GM18873 (cell line): ENCODE results near the gene CCDC14.
"Not testable (repeated sequence)": the region's sequence is repeated elsewhere in the genome, so short reads cannot be mapped to it uniquely, and the experiment has no call there.

Source experiments
- ATAC-seq: cut with Tn5 transposase; IDR thresholded peaks from one replicate; pipeline ENCODE4 v1.9.1; 2021; ENCODE audit warnings: mild to moderate bottlenecking, moderate library complexity, moderate number of reproducible peaks; ENCODE audit not compliant: unreplicated experiment, low FRiP score

The CCDC14 gene

GRCh38 chr3:123971406-123971805 lies 10.4 kb upstream of the CCDC14 start:
- ATAC-seq: no peak

DNA sequence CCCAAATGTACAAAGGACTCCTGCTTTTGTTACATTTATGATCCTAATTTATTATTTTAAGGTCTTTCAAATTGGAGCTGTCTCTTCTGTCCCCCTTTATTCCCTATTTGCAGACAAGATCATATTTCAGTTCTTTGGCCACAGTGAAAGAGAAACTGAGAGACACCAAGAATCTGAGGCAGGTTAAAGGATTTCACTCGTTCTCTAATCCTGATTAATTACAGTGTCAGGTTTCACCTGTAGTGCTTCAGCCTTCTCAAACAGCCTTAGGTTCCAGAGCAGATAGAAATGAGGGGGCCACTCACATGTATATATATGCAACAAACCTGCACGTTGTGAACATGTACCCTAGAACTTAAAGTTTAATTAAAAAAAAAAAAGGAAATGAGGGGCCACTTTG lies 6.2 kb upstream of the CCDC14 start:
- not testable (repeated sequence) for ATAC-seq

DNA sequence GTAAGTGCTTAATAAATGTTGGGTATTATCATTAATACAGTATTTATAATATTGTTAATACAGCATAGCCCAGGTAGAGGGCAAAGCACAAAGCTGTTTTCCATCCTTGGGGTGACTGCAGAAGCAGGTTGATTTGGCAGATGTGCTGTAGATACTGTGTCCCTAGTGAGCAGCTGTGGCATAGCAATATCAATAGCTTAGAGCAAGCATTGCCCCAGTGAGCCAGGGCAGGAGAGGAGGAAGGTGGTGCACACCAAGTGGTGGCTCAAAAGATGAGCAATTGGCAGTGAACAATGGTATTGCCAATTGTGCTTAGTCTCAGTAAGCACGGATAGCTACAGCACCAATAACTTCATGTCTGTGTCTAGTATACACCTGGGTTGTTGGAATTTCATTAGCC lies 5.8 kb upstream of the CCDC14 start:
- peak; percentile 55 for ATAC-seq

DNA sequence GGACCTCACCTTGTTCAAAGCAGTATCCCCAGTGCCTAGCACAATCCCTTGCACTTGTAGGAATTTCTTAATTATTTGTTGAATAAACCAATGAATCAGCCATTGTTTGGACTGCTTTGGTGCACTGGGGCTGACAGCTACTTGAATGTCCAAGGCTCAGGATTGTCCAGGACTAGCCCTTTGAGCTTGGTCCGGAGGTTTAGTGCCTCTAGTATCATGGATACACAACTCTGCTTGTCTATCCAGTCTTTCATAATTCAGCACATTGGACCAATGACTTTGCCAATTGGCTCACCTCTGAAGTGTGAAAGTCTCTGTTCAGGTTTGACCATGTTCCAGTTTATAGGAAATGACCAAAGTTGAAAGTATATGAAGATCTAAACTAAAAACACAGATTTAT lies 3.8 kb upstream of the CCDC14 start:
- not testable (repeated sequence) for ATAC-seq

- ATAC-seq: no peak
These were observed 453 bp upstream of the CCDC14 start for GRCh38 chr3:123961508-123961856.

DNA sequence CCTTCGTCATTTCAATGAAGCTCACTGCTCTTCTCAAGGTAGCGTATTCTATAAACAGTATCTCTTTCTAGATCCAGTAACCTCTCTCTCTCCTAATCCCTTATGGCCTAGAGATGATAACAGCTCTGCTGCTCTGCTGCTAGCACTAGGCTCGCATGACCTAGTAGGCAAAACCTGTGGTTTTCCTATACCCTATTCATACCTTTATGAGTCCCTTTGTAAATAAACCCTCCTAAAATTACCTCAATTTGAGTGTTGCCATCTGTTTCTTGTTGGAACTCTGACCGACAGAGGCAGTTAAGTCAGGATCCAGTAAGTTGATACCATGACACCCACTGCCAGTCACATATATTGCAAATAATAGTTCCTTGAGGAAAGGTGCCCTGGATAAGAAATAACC lies 7.3 kb downstream of the CCDC14 start:
- ATAC-seq: no peak

DNA sequence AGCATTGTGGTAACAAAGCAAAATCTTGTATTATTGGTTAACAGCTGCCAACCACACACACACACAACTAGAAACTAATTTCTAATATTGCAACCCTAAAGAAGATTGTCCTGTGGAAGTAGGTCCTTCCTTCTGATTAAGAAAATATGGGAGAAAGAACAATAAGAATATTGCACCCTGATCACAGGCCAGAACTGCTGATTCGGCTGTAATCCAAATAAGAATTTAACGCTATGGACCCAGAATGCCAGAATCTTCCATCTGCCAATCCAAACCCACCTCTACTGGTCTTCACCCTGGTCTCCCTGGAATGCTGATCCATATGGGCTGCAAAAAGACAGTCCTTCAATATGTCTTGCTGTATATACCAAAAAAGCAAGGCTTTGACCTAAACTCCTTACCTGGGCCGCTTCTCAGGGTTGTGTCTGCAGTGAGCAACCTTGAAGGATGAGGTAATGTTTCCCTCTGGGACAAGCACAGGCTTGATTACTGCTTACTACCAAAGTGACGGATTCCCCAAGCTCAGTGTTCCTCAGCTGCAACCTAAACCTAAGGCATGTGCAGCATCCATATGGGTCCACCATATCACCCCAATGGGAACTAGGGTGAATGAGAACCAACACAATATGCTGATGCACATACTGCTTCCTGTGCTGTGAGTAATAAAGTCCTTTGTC lies 8.0 kb downstream of the CCDC14 start:
- ATAC-seq: no peak

DNA sequence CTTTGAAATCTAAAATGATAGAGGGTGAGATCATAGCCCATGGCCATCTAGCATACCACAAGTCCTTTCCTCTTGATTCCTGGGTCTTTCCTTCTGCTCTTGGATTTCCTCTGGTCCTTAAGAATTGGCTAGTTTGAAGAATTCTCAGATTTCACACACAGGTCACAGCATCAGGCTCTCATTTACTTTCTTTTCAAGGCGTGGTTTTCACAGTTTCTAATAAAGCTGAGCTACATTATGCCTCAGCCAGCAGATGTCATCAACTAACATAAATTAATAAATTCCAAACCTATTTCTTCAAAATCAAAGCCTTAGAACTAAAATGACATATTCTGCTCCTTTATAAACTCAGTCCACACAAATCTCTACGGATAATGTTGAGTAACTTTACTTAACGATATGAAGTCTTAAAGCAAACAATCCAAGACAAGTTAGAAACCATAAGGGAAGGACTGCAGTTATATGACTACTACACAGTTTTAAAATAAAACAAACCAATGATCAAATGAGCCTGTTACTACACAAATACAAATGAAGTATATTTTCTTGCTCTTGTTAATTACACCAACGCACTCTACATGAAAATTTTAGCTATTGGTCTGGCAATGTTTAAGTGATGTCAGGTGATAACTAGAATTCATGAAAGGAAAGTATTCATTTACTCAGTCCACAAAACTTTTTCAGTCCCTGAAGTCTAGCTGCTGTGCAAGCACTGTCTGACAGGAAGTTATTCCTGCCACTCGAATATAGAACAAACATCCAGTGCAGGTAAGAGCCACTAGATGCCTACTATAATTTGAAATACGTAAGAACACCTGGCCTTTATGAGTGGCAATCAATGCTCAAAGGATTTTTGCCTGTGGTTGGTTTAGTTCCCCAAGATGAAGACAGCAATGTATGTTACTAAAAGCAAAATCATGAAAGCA lies 9.2 kb downstream of the CCDC14 start:
- no peak for ATAC-seq

DNA sequence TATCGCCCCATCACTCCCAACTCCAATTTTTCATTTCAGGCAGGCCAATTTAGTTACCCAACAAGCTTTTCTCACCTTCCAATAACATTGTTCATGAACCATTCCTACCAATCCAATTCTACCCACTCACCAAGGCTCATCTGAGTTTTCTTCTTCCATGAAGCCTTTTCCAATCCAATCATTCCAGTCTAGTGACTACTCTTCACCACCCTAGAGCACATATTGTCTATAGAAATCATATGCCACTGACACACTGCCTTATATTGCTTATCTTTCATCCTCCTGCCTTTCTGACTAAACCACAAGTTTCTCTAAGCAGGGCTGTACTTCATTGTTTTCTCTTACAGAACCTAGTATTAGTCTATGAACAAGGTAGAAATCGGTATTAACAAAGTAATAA lies 11.4 kb downstream of the CCDC14 start:
- ATAC-seq: no peak

GRCh38 chr3:123948449-123948848 lies 12.6 kb downstream of the CCDC14 start:
- ATAC-seq: no peak

GRCh38 chr3:123947482-123947881 lies 13.5 kb downstream of the CCDC14 start:
- ATAC-seq: no peak

DNA sequence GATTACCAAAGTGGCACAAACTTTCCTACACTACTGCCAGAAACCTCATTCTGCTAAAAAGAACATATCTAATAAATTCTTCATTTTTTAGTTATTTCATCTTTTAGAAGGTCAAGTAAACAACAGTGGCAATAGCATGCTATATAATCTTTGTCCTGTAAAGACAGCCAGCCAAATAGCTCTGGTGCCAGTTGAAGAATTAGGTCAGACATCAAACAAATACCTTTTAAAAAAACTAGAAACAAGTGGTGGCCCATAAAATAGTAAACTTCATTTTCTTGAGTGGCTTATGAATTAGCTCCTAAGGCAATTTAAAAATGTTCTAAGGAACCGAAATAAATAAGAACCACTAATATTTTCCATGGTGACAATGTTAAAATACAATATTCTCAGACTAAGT lies 19.5 kb downstream of the CCDC14 start:
- ATAC-seq: no peak

DNA sequence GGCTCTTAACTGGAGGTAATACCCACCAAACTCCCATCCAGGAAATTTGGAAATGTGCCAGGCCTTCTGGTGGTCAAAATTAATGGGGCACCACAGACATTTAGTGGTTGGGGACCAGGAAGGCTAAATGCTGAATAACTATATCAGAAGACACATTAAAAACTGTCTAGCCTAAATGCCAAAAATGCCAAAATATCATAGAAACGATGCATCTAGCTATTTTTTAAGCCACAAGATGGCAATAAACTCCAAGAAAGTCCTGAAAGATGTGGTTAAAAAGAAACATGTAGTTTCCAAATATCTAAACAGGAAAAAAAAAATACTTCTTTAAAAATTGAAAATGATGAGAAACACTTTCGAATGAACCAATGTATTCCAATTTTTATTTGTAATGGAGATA lies 19.9 kb downstream of the CCDC14 start:
- no peak for ATAC-seq

GRCh38 chr3:123939706-123940105 lies 21.3 kb downstream of the CCDC14 start:
- ATAC-seq: no peak

DNA sequence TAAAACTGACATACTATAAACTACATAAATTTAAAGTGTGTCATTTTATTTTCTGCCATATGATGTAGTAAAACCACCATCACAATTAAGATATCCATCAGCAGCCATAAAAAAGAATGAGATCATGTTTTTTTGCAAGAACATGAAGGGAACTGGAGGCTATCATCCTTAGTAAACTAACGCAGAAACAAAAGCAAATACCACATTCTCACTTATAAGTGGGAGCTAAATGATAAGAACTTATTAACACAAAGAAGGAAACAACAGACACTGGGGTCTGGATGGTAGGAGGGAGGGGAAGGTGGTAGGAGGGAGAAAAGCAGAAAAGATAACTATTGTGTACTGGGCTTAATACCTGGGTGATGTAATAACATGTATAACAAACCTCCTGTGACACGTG lies 24.6 kb downstream of the CCDC14 start:
- ATAC-seq: no peak

DNA sequence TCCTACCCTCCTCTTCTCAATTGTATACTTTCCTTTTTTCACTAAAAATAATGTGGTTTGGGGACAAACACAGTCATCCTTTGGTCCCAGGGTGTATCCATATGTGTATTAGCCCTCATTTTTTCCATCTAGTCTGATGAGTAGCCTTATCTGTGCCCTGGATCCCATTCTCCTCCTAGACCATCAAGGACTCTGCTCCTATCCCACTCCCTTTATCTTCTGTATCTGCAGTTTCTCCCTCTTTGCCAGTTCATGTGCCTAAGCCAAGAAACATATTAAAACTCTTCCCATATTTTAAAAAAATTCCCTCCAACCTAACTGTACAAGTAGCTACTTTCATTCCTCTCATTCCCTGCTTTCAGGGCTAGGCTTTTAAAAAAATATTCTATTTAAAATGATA lies 25.2 kb downstream of the CCDC14 start:
- no peak for ATAC-seq

- no peak for ATAC-seq
These were observed 26.8 kb downstream of the CCDC14 start for GRCh38 chr3:123934250-123934649.

GRCh38 chr3:123930445-123930844 lies 30.6 kb downstream of the CCDC14 start:
- no peak for ATAC-seq

- ATAC-seq: no peak
These were observed 31.7 kb downstream of the CCDC14 start for GRCh38 chr3:123929325-123929724.

GRCh38 chr3:123926396-123926795 lies 34.6 kb downstream of the CCDC14 start:
- ATAC-seq: no peak

DNA sequence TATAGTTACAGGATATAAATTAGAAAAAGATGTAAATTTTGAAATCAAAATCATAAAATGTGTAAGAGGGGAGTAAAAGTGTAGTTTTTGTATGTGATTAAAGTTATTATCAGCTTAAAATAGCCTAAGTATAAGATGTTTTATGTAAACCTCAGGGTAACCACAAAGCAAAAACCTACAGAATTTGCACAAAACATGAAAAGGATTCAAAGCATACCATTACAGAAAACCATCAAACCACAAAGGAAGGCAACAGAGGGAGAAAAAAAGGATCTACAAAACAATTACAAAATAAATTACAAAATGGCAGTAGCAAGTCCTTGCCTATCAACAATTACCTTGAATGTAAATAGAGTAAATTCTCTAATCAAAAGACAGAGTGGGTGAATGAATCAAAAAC lies 40.2 kb downstream of the CCDC14 start:
- no peak for ATAC-seq

DNA sequence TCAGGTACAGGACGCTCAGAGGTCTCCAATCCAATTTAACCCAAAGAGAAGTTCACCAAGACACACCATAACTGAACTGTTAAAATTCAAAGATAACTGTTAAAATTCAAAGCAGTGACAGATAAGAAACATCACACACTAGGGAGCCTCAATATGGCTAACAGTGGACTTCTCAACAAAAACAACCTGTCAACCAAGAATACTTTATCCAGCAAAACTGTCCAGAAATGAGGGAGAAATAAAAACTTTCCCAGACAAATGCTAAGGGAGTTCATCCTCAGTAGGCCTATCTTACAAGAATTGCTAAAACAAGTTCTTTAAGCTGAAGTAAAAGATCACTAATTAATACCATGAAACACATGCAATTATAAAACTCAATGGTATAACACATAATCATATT lies 40.6 kb downstream of the CCDC14 start:
- ATAC-seq: no peak
